ENCODE results near the gene MPPE1.

DNA sequence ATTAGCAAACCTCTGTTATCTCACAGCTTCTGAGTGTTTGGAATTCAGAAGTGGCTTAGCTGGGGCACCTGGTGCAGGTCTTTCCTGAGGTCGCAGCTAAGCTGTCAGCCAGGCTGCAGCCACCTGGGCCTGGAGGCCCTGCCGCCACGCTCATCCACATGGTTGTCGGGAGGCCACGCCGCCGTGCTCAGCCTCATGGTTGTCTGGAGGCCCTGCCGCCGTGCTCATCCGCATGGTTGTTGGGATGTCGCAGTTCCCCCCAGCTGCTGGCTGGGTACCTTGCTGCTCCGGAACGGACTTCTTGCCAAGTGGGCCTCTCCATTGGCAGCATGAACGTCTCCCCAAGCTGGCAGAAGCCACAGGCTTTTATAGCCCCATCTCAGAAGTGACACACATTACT is 24.3 kb upstream of the MPPE1 start:
- no peak for TF ChIP-seq REST (IDR thresholded peaks at IDR 0.05; ENCODE audit: borderline replicate concordance)
- no peak for TF ChIP-seq TAF1 (IDR thresholded peaks at IDR 0.05; ENCODE audit: low read depth)
- TF ChIP-seq, protein P1, sequence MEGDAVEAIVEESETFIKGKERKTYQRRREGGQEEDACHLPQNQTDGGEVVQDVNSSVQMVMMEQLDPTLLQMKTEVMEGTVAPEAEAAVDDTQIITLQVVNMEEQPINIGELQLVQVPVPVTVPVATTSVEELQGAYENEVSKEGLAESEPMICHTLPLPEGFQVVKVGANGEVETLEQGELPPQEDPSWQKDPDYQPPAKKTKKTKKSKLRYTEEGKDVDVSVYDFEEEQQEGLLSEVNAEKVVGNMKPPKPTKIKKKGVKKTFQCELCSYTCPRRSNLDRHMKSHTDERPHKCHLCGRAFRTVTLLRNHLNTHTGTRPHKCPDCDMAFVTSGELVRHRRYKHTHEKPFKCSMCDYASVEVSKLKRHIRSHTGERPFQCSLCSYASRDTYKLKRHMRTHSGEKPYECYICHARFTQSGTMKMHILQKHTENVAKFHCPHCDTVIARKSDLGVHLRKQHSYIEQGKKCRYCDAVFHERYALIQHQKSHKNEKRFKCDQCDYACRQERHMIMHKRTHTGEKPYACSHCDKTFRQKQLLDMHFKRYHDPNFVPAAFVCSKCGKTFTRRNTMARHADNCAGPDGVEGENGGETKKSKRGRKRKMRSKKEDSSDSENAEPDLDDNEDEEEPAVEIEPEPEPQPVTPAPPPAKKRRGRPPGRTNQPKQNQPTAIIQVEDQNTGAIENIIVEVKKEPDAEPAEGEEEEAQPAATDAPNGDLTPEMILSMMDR (IDR thresholded peaks at IDR 0.05; ENCODE audit: poor library complexity, severe bottlenecking): no peak
- no peak for TF ChIP-seq SMC3 (conservative IDR thresholded peaks at IDR 0.05; ENCODE audit: poor library complexity)
- no peak for TF ChIP-seq RAD21 (conservative IDR thresholded peaks at IDR 0.05)
- no peak for TF ChIP-seq EZH2 (IDR thresholded peaks at IDR 0.05; ENCODE audit: borderline replicate concordance, insufficient read depth, low read length, poor library complexity, severe bottlenecking)
- no peak for TF ChIP-seq MXI1 (conservative IDR thresholded peaks at IDR 0.05; ENCODE audit: poor library complexity, severe bottlenecking)
